HG03139 (cell line): ENCODE data around the gene ACIN1.

ENCODE experiments used
- ATAC-seq: cut with Tn5 transposase; IDR thresholded peaks from one replicate; pipeline ENCODE4 v1.9.1; 2021; ENCODE audit not compliant: unreplicated experiment

Gene ACIN1, protein sequence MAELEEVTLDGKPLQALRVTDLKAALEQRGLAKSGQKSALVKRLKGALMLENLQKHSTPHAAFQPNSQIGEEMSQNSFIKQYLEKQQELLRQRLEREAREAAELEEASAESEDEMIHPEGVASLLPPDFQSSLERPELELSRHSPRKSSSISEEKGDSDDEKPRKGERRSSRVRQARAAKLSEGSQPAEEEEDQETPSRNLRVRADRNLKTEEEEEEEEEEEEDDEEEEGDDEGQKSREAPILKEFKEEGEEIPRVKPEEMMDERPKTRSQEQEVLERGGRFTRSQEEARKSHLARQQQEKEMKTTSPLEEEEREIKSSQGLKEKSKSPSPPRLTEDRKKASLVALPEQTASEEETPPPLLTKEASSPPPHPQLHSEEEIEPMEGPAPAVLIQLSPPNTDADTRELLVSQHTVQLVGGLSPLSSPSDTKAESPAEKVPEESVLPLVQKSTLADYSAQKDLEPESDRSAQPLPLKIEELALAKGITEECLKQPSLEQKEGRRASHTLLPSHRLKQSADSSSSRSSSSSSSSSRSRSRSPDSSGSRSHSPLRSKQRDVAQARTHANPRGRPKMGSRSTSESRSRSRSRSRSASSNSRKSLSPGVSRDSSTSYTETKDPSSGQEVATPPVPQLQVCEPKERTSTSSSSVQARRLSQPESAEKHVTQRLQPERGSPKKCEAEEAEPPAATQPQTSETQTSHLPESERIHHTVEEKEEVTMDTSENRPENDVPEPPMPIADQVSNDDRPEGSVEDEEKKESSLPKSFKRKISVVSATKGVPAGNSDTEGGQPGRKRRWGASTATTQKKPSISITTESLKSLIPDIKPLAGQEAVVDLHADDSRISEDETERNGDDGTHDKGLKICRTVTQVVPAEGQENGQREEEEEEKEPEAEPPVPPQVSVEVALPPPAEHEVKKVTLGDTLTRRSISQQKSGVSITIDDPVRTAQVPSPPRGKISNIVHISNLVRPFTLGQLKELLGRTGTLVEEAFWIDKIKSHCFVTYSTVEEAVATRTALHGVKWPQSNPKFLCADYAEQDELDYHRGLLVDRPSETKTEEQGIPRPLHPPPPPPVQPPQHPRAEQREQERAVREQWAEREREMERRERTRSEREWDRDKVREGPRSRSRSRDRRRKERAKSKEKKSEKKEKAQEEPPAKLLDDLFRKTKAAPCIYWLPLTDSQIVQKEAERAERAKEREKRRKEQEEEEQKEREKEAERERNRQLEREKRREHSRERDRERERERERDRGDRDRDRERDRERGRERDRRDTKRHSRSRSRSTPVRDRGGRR

DNA sequence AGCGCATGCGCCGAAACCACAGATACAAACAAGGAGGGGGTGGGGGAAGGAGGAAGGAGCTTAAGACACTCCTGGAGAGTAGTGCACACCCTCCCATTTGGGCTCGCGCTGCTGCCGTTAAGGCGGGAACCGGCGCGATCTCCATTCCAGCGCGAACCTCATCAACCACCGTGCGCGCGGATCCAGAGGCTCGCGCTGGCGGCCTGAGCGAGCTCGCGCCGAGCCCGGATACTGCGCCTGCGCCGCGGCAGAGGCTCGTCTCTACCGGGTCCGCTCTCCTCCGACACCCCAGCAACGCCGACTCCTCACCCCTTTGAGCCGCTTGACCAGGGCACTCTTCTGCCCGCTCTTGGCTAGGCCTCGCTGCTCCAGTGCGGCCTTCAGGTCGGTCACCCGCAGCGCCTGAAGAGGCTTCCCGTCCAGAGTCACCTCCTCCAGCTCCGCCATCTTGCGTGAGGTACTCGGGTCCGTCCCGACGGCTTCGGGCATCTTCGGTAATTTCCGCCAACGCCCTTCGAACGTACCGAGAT, at the start of gene ACIN1:
Gene ACIN1 (minus strand): TSS at position 471 of the 530 bp plus-strand sequence. CDS start 24 bp downstream, at position 447.
- ATAC-seq = peak; percentile 27

DNA sequence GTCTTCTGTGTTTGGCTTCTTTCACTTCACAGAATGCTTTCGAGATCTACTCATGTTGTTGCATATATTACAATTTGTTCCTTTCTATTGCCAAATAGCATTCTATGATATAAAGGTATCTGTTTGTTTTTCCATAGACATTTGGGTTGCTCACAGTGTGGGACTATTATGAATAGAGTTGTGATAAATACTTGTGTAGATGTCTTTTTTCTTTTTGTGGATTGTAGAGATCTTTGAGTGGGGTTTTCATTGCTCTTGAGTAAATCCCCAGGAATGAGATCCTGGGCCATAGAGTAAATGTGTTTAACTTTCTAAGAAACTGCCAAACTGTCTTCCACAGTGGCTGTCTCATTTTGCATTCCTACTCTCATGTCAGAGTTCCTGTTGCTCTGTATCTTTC, 49.0 kb upstream of the ACIN1 start:
- no peak for ATAC-seq

GRCh38 chr14:23142826-23143225, 47.9 kb upstream of the ACIN1 start:
- no peak for ATAC-seq

DNA sequence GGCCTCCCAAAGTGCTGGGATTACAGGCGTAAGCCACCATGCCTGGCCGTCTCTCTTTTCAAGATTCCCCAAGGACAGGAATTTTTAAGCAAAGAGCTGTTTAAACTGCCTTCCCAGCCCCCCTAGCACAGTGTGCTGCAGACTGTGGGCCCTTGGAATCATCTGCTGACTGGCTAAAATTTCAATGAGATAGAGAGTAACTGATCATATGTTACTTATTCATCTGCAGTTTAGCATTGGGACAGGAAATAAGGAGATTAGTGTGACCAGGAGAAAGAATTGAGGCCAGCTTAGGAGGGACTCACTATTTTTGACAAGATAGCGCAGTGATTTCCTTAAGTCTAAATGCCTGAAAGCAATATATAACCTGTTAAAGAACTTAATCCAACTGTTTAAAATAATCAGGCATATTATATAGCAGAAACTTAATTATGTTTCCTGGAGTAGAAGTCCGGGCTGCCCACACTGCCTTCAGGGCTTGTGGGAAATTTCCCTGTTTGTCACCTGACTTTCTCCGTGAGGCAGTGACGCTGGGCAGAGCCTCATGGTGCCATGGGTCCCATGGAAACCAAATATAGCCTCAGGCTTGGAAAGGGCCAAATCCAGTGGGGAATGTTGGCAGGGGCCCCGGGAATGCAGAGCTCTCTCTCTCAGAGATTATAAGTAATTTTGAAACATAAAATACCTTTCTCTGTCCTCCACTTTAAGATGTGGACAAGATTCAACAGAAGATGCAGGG, 46.9 kb upstream of the ACIN1 start:
- ATAC-seq = no peak

DNA sequence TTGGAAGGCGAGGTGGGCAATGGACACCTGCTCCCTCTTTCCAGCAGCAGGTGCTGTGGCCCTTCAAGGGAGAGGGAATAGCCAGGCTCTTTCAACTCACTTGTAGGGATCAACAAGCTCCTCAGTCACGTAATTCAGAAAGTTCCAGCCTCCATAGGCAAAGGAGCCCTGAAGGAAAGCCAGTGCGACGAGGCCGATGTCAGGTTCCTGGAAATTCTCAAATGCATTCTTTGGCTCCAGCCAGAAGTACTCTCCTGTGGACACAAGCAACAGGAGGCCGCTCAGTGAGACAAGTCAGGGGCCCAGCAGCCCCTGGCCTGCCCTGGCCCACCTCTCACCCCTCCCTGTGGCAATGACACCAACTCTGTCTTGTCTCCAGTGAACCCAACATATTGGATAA, 45.4 kb upstream of the ACIN1 start:
- ATAC-seq = no peak

GRCh38 chr14:23139874-23140273, 44.9 kb upstream of the ACIN1 start:
- no peak for ATAC-seq

GRCh38 chr14:23137813-23138535, 43.0 kb upstream of the ACIN1 start:
- no peak for ATAC-seq

DNA sequence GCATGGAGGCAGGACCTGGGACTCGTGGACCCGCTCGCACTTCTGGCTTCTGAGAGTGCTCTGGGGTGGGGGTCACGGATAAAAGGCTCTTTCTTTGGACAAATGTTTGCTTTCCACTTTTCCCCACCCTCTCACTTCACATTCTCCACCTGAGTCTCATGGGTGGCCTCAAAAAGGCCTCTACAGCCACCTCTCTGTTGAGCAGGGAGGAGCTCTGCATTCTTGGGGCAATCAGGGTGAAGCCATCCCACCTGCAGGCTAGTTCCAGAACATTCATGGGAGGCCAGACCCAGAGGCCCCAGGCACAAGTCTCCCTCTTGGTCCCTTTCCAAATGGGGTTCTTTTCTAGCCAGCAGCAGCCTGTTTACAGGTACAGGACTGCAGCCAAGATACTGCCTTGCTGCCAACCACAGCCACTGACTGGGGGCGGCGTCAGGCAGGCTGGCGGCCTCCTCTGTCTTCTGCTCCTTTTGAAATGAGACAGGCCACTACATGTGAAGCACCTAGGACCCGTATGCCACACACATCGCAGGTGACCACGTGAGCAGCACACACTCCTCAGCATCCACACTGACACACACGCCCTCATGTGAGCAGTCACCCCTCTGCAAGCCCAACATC, 42.4 kb upstream of the ACIN1 start:
- no peak for ATAC-seq

DNA sequence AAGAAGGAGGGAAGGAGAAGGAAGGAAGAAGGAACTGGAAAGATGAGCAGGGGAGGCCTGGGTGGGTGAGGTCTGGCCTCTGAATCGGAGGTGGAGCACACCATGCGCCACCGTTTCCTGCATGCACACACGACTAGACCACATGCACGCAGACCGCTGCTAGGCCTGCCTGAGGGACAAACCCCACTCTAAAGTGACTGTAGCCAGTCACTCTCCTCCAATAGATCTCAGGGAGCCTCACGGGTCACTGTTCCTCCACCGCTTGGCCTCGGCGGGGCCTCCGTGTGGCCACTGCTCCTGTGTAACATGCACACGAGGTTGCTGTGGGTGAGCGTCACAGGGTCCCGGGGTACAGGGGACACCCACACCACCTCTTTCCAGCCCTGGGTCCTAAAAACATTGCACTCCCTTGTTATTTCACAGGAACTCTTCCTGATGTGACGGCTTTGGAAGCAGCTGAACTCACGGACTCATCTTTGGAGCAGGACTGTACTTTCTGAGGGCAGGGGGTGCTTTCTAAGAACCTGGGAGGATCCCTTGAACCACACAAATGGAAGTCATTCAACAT, 41.7 kb upstream of the ACIN1 start:
- no peak for ATAC-seq

DNA sequence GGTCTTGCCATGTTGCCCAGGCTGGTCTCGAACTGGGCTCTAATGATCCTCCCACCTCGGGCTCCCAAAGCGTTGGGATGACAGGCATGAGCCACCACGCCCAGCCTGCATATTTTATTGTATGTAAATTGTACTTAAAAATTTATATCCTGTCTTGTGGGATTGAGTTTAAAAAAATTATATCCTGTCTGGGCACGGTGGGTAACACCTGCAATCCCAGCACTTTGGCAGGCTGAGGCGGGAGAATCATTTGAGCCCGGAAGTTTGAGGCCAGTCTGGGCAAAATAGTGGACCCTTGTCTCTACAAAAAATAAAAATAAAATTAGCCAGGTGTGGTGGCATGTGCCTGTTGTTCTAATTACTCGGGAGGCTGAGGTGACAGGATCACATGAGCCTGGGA, 38.0 kb upstream of the ACIN1 start:
- no peak for ATAC-seq

DNA sequence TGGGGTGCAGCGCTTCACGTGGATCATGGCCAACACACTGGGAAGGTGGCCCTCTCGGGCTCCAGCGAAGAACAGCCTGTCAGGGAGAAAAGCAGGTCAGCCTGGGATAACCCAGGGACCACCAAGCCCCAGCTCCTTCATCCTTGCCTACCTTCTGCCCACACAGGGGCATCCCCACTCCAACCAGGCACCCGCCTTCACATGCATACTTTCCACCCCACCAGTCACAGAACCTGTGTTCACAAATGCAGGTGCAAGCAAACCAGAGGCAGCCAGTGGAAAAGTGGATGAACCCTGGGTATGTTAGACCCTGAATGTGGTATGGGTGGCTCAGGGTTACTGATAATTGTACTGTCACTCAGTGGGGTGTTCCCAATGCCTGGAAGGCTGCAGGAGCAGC, 36.5 kb upstream of the ACIN1 start:
- no peak for ATAC-seq

DNA sequence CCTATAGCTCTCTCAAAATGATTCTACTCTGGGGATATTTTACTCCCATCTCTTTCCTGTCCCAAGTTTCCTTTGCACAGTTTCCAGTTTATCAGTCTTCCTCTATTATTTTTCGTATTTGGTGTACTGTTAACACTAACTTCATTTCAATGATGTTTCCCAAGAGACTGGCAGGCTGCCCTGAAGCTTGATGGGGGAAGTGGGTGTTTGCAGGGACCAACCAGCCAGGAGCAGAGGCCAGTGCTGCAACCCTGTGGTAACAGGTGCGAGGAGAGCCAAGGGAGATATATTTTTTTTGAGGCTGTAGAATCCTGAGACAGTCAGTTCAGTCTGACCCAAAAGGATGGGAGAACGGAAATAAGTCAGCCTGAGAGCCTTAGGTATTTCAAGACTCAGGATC, 35.9 kb upstream of the ACIN1 start:
- ATAC-seq = no peak

DNA sequence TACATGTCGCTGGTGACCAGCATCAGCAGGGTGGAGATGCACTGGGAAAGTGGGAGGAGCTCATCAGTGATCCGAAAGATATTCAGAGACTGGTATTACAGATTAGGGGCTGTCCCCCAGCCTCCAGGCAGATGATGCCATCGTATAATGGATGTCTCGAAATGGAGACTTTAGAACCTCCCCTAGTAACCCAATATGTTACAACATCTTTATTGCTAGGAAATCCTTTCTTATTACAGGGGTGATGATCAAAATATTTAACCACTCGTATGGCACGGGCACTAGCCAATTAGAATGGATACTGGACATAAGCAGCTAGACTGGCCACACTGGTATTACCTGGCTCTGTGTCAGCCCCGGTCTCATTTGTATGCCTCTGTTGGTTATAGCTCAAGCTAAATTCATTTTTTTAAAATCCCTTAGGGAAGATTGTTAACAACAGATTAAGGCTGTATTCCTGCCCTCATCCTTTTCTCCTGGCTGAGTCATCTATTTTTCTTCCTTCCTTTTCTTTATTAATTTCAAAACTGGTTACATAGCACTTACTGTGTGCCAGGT, 34.9 kb upstream of the ACIN1 start:
- ATAC-seq = no peak

DNA sequence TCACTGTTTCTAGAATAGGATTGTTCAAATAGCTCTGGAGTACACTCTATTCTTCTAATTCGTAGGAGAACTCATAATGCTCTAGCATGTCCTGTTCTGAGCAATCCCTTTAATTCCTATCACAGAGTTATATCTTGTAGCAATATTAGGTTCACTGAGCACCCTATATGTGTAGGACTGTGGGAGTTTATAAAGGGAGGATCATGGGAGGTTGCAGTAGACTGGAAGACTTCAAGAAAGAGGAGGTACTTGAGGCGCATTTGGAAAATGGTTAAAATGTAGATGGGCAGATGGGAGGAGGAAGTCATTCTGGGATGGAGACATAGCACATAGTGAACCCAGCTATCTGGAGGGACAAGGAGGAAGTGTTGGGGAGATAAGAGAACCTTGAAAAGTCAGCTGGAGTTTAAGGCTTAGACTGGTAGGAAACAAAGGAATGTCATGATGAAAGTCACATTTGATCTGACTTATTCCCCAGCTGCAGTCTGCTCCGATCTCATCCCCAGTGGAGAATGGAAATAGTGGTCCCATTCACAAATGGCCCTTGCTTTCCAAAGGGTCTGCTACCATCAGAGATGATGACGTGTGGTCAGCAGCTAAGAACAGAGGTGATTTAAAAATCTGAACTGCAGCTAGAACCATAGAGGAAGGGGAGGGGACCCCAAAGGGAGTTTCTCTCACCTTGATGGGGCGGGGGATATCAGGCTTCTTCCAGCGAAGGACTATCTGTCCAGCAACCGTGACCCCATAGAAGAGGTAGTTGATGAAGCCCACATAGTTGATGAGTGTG, 34.2 kb upstream of the ACIN1 start:
- ATAC-seq = no peak

DNA sequence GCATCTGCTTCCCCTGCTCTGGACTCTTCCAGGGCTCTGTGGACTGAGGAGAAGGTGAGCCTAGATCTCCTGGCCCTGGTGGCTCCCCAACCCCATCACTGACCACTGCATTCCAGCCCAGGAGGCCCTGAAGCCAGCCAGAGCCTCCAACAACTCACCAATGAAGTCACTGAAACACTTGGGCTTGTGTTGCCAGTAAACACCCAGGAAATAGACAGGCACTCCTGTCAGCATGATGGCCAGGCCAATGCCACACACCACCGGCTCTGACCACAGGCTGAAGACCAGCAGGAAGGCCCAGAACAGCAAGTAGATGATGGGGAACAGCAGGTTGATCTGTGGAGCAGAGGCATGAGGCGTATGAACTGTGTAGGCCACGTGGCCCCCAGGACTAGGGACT, 32.9 kb upstream of the ACIN1 start:
- no peak for ATAC-seq

- ATAC-seq = no peak
These were observed 31.8 kb upstream of the ACIN1 start for GRCh38 chr14:23126548-23127278.

DNA sequence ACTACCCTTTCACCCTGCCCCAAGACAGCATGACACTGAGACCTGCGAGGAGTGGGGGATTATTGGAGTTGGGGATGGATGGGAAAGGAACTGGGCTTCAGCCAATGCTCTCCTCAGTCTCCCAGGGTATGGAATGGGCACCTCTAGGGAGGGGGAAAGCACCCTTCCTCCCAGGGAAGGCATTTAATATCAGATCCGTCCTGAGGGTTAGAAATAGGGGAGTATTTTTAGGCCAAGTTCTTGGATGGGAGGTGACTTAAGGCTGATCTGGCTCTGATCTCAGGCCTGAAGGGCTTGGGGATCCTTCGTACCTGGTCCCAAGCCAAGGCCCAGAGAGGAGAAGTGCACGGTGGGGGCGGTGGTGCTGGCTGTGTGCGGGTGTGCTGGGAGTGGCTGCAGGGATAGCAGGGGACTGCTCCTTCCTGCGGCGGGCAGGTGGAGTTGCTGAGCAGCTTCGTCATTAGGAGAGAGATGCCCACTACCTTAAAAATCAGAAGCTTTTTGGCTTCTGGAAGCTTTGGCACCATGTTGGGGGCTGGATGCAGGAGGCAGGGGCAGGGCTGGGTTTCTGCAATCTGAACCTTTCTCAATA, 31.1 kb upstream of the ACIN1 start:
- no peak for ATAC-seq
